Stimulated activated CD4-positive, alpha-beta T cell treated with anti-CD3 and anti-CD28 coated beads, TNF-alpha, amount 100 ng/mL, for 24 hours (primary cell): ENCODE data around the gene GINS1.
"Not testable (repeated sequence)": the region's sequence is repeated elsewhere in the genome, so short reads cannot be mapped to it uniquely, and the experiment has no call there.

ENCODE experiments used
- DNase-seq, 3 experiments: peaks; one replicate each; pipeline ENCODE4 v3.0.0-alpha.2; 2020; ENCODE audit warnings: low read depth in 3 of 3

Gene GINS1

DNA sequence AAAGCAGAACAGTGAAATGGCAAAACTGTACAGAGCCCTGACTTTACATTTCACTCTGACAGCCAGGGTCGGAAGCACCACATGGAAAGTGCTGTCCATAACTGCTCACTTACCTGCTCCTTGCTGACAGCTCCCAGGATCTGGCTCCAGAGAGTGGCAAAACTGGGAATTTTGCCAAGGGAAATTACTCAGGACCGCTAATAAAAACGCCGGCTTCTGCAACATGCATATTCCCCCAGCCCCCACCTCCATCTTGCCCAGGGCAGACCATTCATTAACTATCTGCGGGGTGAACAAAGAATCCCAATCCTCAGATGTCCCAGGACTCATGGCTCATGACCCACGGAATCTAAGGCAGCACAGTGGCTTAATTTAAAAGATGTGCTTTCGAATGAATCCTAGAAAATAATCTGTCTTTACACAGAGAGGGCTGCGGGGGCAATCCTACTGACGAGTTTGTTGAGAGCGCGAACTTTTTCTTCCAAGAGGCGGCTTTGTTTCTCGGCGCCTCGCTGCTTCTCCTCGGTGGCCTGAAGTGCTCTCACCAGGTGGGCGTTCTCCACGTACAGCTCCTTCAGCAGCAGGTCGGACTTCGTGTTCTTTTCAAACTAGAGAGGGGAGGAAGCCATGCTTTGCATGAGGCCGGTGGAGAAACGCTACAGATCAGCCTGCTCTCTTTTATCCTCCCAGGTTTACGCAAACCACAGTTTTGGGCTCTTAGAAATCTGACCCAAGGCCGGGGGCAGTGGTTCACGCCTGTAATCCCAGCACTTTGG lies 45.8 kb downstream of the GINS1 start:
- DNase-seq = no peak

DNA sequence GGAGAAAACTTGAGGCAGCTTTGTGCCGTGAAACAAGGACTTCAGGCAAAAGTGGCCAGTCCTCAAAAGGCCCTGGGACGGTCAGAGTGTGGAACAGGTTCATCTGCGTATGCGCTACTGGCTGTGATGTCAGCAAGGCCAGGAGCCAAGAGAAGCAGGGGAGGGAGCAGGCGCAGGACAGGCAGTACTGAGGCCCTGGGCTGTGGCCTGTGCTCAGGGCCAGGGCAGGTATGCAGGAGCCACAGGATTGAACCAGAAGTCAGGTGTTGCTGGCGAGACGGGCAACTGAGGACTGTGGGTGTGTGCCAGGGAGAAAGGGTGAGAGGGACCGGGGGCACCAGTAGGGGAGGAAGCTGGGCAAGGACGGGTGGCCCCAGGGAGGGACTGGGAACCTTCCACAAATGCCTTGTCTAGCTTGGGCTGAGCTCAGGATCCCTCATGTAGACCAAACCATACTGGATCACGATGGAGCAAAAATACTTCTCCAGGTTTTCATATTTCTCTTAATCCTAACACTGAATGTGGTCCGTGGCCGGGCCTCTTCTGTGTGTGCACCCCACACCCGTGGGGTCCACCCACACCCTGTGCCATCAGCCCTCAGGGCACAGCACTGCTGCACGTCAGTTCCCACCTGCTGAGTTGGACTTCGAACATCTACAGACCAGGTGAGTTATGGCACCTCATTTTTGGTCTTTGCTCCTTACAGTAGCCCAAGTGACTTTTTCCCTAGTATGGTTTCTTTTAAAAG lies 46.9 kb downstream of the GINS1 start:
- no peak for DNase-seq

GRCh38 chr20:25457886-25458680 lies 50.6 kb downstream of the GINS1 start:
- DNase-seq = no peak

DNA sequence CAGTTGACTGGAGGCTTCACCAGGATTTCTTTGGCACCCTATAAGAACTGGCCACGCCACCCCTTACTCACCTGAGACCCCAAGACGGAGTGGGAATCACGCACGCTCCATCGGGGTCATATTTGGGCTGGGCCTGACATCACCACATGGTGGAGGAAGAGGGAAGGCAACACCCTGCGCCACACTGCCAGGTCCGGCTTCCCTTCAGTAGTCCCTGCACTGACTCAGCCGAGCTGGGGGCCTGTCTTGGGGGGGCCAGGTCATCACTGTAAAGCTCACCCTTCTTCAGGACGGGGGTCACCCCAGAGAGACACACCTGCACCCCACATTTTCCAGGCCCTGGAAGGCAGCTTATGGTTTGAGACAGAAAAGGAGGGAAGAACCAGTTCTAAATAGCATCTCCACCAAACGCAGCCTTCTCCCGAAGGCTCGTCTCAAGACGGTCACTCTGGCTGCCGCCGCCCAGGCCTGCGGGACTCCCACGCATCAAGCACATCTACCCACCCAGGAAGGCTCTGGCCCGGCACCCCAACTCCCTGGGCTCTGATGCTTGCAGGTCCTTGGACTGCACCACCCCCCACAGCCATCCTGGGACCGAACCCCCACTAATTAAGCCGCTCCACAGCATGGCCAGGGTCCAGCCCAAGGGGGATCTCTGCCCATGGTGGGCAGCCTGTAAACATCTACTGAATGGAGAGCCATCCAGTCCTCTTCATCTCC lies 51.8 kb downstream of the GINS1 start:
- DNase-seq = no peak

DNA sequence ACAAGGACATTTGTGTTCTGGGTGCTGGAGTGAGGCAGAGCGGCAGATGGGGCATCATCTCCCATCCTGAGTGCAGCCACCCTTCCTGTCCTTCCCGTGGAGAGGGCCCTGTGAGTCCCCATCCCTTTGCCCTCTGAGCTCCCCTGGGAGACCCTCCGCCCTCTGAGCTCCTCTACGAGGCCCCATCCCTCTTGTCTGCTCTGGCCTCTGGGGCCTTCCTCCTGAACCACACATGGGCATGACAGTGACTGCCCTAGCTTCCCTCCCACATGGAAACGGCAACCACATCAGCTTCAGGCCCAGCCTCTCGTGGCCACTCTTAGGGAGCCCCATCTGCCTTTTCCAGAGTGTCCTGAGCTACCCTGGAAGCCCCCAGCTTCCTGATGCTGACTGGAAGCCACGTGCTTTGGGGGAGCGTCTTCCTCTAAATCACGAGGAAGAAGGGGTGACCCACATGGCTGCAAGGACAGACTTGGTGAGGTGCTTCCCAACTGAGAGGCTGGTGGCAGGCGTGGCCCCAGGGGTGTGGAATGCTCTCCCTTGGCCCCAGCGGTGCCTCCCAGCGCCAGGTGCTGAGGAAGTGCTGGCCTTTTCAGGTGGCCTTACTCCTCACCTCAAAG lies 52.6 kb downstream of the GINS1 start:
- DNase-seq = no peak

GRCh38 chr20:25460566-25461280 lies 53.2 kb downstream of the GINS1 start:
- no peak for DNase-seq

- DNase-seq = no peak
Observed at GRCh38 chr20:25461281-25461650, 53.8 kb downstream of the GINS1 start.

DNA sequence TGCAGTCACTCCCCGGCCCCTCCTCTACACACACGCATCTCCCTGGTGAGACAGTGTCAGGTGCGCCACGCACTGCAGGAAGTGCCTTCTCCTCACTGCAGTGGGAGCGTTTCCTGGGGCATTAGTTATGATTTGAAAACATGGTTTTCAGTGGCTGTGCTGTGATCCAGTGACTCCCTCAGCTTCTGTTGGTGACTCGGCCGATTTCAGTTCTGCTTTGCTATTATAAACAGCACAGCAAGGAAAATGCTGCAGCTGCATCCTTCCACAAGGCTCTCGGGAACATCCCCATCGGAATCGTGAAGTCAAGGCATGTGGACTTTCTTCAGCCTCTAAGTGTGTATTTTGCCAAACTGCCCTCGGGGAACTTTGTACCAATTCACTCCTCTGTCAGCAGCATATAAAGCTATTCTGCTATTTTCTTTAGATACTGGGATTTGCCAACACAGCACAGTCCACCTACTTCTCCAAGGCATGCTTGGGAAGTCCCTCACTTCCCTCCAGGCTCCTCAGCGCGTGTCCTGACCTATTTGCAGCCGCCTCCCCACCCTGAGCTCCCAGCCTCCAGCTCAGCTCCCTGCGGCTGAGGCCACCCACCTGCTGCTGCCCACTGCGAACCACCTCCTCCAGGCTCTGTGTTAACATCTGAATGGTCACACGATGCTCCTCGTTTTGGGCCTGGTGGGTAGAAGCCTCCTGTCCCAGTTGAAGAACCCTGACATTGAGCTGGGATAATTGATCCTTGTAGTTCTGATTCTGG lies 54.5 kb downstream of the GINS1 start:
- no peak for DNase-seq

DNA sequence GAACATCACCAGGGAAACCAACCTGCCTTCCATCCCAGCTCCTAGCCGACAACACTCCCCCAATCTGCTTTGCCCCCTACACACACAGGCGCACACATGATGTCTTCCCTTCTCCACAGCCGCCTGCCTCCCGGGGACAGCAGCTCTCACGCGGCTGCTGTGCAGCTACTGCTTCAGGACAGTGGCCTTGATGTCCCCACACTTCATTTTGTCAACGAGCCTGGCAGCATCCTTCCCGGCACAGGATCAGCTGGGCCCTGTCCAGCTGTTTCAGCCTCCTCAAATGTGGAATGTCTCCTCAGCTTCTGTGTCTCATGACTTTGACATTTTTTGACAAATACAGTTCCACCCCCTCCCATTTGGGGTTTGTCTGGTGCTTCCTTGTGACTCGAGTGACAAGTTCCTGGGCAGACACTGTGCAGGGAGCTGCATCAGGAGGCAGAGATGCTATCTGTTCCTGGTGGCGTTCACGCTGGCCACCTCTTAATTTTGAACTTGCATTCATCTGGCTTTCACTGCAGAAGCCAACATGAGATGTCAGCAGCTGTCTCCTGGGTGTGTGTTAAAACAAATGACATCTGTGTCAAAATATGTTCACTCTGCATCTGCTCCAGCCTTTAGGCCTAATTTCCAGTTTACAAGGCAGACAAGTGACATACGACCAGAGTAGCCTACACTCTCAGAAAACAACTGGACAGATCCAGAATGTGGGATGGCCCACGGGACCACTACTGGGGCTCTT lies 57.2 kb downstream of the GINS1 start:
- DNase-seq = no peak

DNA sequence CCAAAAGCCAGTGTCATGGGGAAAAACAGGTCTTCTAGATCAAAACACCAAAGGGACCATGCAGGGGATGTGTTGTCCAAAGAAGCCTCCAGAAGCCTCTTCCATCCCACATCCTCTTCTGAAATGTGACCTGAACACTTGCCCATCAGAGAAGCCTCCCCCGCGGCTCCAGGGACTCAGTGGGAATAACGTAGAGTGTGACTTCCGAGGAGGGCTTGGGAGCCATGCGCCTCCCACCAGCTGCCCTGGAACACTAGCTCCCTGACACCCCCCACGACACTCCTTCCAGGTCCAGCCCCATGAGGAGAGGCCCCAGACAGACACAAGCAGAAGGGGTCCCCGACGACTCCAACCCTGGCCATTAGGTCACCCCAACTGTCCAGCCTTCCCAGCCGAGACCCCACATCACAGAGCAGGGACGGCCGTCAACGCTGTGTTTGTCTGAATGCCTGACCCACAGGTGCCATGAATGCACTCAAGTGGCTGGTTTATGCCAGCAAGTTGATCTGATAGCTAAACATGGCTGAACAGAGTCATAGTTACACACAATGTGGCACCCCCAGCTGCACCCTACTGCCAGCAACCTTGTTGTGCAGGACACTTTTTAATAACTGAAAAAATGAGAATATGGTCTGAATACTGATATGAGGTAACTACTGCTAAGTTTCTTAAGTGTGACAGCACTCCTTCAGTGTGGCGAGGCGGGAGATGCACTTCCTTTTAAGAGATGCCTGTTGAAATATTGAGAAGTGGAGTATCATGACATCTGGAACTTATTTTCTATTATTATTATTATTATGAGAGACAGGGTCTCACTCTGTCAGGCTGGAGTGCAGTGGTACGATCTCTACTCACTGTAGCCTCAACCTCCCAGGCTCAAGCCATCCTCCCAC lies 58.0 kb downstream of the GINS1 start:
- no peak for DNase-seq

DNA sequence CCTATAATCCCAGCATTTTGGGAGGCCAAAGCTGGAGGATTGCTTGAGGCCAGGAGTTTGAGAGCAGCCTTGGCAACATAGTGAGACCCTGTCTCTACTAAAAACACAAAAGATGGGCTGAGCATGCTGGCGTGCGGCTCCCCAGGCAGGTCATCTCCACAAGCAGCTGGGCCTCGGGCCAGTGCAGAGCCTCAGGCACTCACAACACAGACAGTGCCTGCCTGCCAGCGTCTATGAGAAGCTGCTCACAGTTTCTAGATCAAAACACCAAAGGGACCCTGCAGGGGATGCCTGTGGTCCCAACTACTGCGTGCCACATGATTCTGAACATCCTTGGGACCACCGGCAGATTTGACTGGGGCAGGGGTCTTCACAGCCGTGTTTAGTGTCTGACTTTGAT lies 59.4 kb downstream of the GINS1 start:
- DNase-seq = no peak

- no peak for DNase-seq
Observed at GRCh38 chr20:25467441-25467840, 60.0 kb downstream of the GINS1 start.

DNA sequence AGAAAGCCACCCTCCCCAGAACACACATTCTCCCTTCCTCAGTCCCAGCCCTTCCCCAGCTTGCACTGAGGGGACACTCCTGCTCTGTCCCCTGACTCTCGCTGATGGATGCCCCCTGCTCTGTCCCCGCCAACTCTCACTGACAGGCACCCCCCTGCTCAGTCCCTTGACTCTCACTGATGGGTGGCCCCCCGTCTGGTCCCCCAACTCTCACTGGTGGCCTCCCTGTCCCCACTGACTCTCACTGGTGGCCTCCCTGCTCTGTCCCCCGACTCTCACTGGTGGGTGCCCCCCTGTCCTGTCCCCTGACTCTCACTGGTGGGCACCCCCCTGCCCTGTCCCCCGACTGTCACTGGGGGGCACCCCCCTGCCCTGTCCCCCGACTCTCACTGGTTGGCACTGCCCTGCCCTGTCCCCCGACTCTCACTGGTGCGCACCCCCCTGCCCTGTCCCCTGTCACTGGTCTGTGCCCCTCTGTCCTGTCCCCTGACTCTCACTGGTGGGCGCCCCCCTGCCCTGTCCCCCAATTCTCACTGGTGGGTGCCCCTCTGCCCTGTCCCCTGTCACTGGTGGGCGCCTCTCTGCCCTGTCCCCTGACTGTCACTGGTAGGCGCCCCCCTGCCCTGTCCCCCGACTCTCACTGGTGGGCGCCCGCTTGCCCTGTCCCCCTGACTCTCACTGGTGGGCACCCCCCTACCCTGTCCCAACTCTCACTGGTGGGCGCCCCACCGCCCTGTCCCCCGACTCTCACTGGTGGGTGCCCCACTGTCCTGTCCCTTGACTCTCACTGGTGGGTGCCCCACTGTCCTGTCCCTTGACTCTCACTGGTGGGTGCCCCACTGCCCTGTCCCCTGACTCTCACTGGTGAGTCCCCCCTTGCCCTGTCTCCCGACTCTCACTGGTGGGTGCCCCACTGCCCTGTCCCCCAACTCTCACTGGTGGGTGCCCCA lies 60.9 kb downstream of the GINS1 start:
- DNase-seq = no peak

DNA sequence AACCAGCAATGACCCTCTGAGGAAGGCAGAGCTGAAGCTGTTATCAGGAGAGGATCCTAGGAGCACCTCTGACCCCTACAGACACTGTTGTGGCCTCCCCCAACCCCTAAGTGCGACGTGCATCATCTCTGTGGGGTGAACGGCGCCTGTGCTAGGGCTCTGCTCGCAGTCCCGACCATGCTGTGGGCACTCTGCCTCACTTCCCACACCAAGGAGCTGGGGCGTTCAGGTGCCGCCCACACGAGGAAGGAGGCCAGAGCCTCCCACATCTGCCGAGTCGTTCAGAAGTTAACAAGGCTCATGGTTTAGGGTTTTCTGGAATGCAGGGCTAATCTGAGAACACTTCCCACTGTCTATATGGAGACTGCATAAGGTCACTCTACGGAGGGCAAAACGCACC lies 62.1 kb downstream of the GINS1 start:
- DNase-seq = no peak

- peak in 2 of 3 experiments; percentile 17 to 47 for DNase-seq
Observed at GRCh38 chr20:25470045-25470444, 62.6 kb downstream of the GINS1 start.

GRCh38 chr20:25471020-25471419 lies 63.5 kb downstream of the GINS1 start:
- DNase-seq = no peak

- not testable (repeated sequence) for DNase-seq
Observed at GRCh38 chr20:25473297-25473696, 65.8 kb downstream of the GINS1 start.
